Trophoblast cell (in vitro differentiated cells and primary cell): ENCODE measurements around the gene CHRNB2.

Experiments used
- DNase-seq, 2 donors: peaks; one replicate each; pipeline ENCODE4 v3.0.0-alpha.2; 2016
- H2AFZ ChIP-seq: 2 replicates; pipeline ENCODE4 v1.6.1; 2013; ENCODE audit warnings: low read length, moderate library complexity, mild to moderate bottlenecking; ENCODE audit not compliant: insufficient read depth, poor library complexity
- H2AK5ac ChIP-seq: 2 replicates; pipeline ENCODE4 v1.6.1; 2013; ENCODE audit warnings: mild to moderate bottlenecking, low read length
- H2BK120ac ChIP-seq: 2 replicates; pipeline ENCODE4 v1.6.1; 2013; ENCODE audit warnings: low read length, mild to moderate bottlenecking, moderate library complexity; ENCODE audit not compliant: insufficient read depth, poor library complexity
- H2BK12ac ChIP-seq: 2 replicates; pipeline ENCODE4 v1.6.1; 2013; ENCODE audit warnings: mild to moderate bottlenecking, low read length, moderate library complexity
- H2BK5ac ChIP-seq: 2 replicates; pipeline ENCODE4 v1.6.1; 2013; ENCODE audit warnings: low read length, low read depth, moderate library complexity, mild to moderate bottlenecking; ENCODE audit not compliant: poor library complexity
- H3K14ac ChIP-seq: 2 replicates; pipeline ENCODE4 v1.6.1; 2013; ENCODE audit warnings: mild to moderate bottlenecking, low read length
- H3K18ac ChIP-seq: 2 replicates; pipeline ENCODE4 v1.6.1; 2013; ENCODE audit warnings: mild to moderate bottlenecking, low read length
- H3K23ac ChIP-seq: 2 replicates; pipeline ENCODE4 v1.6.1; 2013; ENCODE audit warnings: low read length
- H3K27ac ChIP-seq: 2 replicates; pipeline ENCODE4 v1.5.1; 2013; ENCODE audit warnings: low read depth, mild to moderate bottlenecking, inconsistent platforms, low read length, moderate library complexity
- H3K27me3 ChIP-seq: 2 replicates; pipeline ENCODE4 v1.6.1; 2013; ENCODE audit warnings: inconsistent platforms, mild to moderate bottlenecking, low read length, moderate library complexity; ENCODE audit not compliant: insufficient read depth
- H3K36me3 ChIP-seq, 2 experiments: 1 replicate in 1 of 2; 2 replicates in 1 of 2; pipeline ENCODE4 v1.6.1; 2013; ENCODE audit warnings: low read length in 2 of 2, mild to moderate bottlenecking in 2 of 2, moderate library complexity in 1 of 2; ENCODE audit not compliant: insufficient read depth in 2 of 2, control insufficient read depth in 1 of 2
- H3K4ac ChIP-seq: 2 replicates; pipeline ENCODE4 v1.6.1; 2013; ENCODE audit warnings: low read depth, mild to moderate bottlenecking, low read length, moderate library complexity
- H3K4me1 ChIP-seq, 2 experiments: 1 replicate in 1 of 2; 2 replicates in 1 of 2; pipeline ENCODE4 v1.6.1; 2013; ENCODE audit warnings: low read length in 2 of 2, mild to moderate bottlenecking in 2 of 2, moderate library complexity in 1 of 2; ENCODE audit not compliant: insufficient read depth in 2 of 2, control insufficient read depth in 1 of 2
- H3K4me2 ChIP-seq: 2 replicates; pipeline ENCODE4 v1.6.1; 2013; ENCODE audit warnings: inconsistent platforms, mild to moderate bottlenecking, low read length, moderate library complexity
- H3K4me3 ChIP-seq: 2 replicates; pipeline ENCODE4 v1.5.1; 2013; ENCODE audit warnings: mild to moderate bottlenecking, low read depth, low read length, inconsistent platforms
- H3K79me1 ChIP-seq: one replicate; pipeline ENCODE4 v1.6.1; 2013; ENCODE audit warnings: low read length
- H3K79me2 ChIP-seq: 2 replicates; pipeline ENCODE4 v1.6.1; 2013; ENCODE audit warnings: low read length, mild to moderate bottlenecking; ENCODE audit not compliant: control insufficient read depth, insufficient read depth, poor library complexity
- H3K9ac ChIP-seq: 2 replicates; pipeline ENCODE4 v1.6.1; 2013; ENCODE audit warnings: mild to moderate bottlenecking, low read length
- H3K9me3 ChIP-seq: 2 replicates; pipeline ENCODE4 v1.6.1; 2013; ENCODE audit warnings: low read depth, mild to moderate bottlenecking, control low read depth, inconsistent platforms, low read length; ENCODE audit not compliant: insufficient read depth
- H4K12ac ChIP-seq: 2 replicates; pipeline ENCODE4 v1.6.1; 2013; ENCODE audit warnings: low read depth, mild to moderate bottlenecking, low read length, moderate library complexity
- H4K8ac ChIP-seq: 2 replicates; pipeline ENCODE4 v1.6.1; 2013; ENCODE audit warnings: low read depth, mild to moderate bottlenecking, low read length, moderate library complexity
- H4K91ac ChIP-seq: one replicate; pipeline ENCODE4 v1.6.1; 2013; ENCODE audit warnings: low read depth, mild to moderate bottlenecking, low read length, moderate library complexity
- WGBS: extraction: QIAGEN DNeasy Blood & Tissue Kit; methylation state at CpG from one replicate; pipeline ENCODE4 v1.1.7; 2013; ENCODE audit warnings: missing lambda C conversion rate; ENCODE audit not compliant: insufficient read length, insufficient coverage; ENCODE audit errors: extremely low coverage; 5-methylcytosine and 5-hydroxymethylcytosine counted together

CHRNB2 gene

DNA sequence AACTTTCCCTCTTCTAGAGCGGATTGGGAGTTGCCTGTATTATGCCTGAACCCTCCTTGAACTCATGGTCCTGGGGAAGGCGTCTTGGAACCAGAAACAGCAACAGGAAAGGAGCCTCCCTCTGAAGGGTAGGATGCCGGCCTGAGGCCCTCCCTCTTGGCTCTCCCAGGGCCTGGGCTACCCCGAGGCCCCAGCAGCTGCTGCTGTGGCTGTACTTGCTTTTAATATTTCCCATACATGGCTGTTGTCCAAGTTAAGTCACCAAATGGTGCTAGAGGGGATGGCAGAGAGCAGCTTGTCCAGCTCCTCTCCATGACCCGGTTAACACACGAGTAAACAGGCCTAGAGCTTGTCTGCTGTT lies 10.5 kb downstream of the CHRNB2 start:
- H2BK5ac ChIP-seq, result no peak overlapping the region
- H4K8ac ChIP-seq, result no peak overlapping the region
- WGBS, result no CpG with 5 or more reads among the region's 6 CpGs
- no peak overlapping the region for H3K9ac ChIP-seq
- H3K14ac ChIP-seq, result no peak overlapping the region
- H3K79me2 ChIP-seq, result no peaks in the 10 kb centered on the region
- no peaks in the 10 kb centered on the region for H3K79me1 ChIP-seq
- H3K27me3 ChIP-seq, result no peaks in the 10 kb centered on the region
- H3K18ac ChIP-seq, result no peak overlapping the region
- H3K4me1 ChIP-seq, result no peaks in the 10 kb centered on the region
- H2BK12ac ChIP-seq, result no peak overlapping the region
- no peak overlapping the region for H3K27ac ChIP-seq
- H4K91ac ChIP-seq, result no peak overlapping the region
- H3K36me3 ChIP-seq, result peaks cover 37 to 48% of the 10 kb centered on the region in 2 experiments
- no peak overlapping the region for H3K4me3 ChIP-seq
- no peak overlapping the region for H4K12ac ChIP-seq
- no peak overlapping the region for H3K4ac ChIP-seq
- no peak overlapping the region for H2AK5ac ChIP-seq
- H2BK120ac ChIP-seq, result no peak overlapping the region
- DNase-seq, result no peak
- no peak overlapping the region for H2AFZ ChIP-seq
- peaks cover 3% of the 10 kb centered on the region for H3K9me3 ChIP-seq
- H3K23ac ChIP-seq, result no peak overlapping the region
- no peak overlapping the region for H3K4me2 ChIP-seq

DNA sequence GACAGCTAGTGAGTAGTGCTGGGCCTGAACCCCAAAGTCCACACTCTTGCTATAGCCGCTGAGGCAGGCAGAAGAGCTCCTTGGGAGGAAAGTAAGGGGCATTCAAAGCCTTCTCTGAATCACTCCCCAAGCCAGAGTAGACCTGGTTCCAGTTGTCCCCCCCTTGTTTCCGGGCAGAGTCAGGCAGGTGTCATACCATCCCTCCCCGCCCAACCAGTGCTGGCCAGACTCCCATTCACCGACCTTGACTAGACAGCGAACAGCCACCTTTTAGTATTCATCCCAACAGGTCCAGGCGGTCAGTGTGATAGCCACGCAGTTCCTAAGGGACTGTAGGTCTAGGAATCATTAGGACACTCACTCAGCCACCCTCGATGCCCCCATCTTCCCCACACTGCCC lies 11.8 kb downstream of the CHRNB2 start:
- Histone ChIP-seq H2BK5ac (no peak overlapping the region), H3K4ac (no peak overlapping the region), H3K36me3 (peaks cover 42 to 60% of the 10 kb centered on the region in 2 experiments), H3K79me2 (no peaks in the 10 kb centered on the region), H3K4me1 (no peaks in the 10 kb centered on the region), H3K4me3 (no peak overlapping the region), H4K8ac (no peak overlapping the region), H3K27me3 (no peaks in the 10 kb centered on the region), H3K79me1 (no peaks in the 10 kb centered on the region), H2BK12ac (no peak overlapping the region), H3K27ac (no peak overlapping the region), H3K4me2 (no peak overlapping the region), H3K18ac (no peak overlapping the region), H2AFZ (no peak overlapping the region), H3K9me3 (peaks cover 2% of the 10 kb centered on the region), H4K12ac (no peak overlapping the region), H4K91ac (no peak overlapping the region), H3K23ac (no peak overlapping the region), H3K9ac (no peak overlapping the region), H3K14ac (no peak overlapping the region), H2BK120ac (no peak overlapping the region), H2AK5ac (no peak overlapping the region)
- no CpG with 5 or more reads among the region's 8 CpGs for WGBS
- DNase-seq, result no peak

DNA sequence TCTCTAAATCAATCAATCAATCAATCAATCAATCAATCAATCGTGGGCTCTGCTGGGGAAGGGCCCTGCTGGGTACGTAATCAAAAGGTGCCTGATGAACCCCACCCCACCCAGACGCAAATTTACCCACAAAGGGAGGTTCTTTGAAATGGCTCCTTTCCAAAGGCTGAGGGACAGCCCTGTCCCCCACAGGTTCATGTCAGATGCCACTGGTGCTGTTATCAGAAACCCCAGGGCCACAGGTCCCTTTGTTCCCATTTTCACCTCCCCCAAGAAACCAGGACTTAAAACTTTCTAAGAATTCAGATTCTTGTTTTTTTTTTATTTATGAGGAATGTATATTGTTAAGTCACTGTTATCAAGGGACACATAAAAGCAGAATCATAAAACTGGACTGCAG lies 14.2 kb downstream of the CHRNB2 start:
- H3K4me1 ChIP-seq, result no peaks in the 10 kb centered on the region
- no peak overlapping the region for H2BK5ac ChIP-seq
- no peaks in the 10 kb centered on the region for H3K79me2 ChIP-seq
- no peak overlapping the region for H4K91ac ChIP-seq
- WGBS, result no CpG with 5 or more reads among the region's 3 CpGs
- DNase-seq, result no peak
- H3K23ac ChIP-seq, result no peak overlapping the region
- H3K27me3 ChIP-seq, result no peaks in the 10 kb centered on the region
- H3K9ac ChIP-seq, result no peak overlapping the region
- H2BK120ac ChIP-seq, result no peak overlapping the region
- H2BK12ac ChIP-seq, result no peak overlapping the region
- H4K12ac ChIP-seq, result no peak overlapping the region
- H3K27ac ChIP-seq, result no peak overlapping the region
- H3K14ac ChIP-seq, result no peak overlapping the region
- H3K4me2 ChIP-seq, result no peak overlapping the region
- no peak overlapping the region for H2AFZ ChIP-seq
- no peaks in the 10 kb centered on the region for H3K9me3 ChIP-seq
- no peak overlapping the region for H3K4me3 ChIP-seq
- H4K8ac ChIP-seq, result no peak overlapping the region
- no peak overlapping the region for H3K18ac ChIP-seq
- H3K4ac ChIP-seq, result no peak overlapping the region
- H3K36me3 ChIP-seq, result peaks cover 59 to 84% of the 10 kb centered on the region in 2 experiments
- H2AK5ac ChIP-seq, result no peak overlapping the region
- H3K79me1 ChIP-seq, result no peaks in the 10 kb centered on the region

DNA sequence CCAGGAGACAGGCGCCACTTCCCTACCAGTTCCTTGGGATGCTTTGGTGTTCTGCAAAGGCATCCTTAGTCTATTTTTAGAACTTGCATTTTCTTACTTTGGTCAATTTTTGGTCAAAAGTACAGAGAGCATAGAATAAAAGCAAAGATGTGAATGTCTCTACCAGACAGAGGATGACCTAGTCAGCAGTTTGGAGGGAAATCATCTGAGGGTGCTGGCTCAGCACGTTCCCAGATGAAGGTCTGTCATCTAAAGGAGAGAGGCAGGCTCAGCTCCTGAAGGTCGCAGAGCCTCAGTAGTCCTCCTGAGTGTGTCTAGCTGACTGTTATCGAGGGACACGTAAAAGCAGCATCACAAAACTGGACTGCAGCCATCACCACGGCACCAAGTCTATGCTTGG lies 15.3 kb downstream of the CHRNB2 start:
- Histone ChIP-seq H3K27ac (no peak overlapping the region), H4K91ac (no peak overlapping the region)
- WGBS, result no CpG with 5 or more reads among the region's 6 CpGs

More for the DNA sequence above, 15.3 kb downstream of the CHRNB2 start:
- Histone ChIP-seq H4K8ac (no peak overlapping the region), H3K14ac (no peak overlapping the region), H2BK12ac (no peak overlapping the region), H3K23ac (no peak overlapping the region), H3K9me3 (no peaks in the 10 kb centered on the region), H3K4ac (no peak overlapping the region), H4K12ac (no peak overlapping the region), H3K27me3 (no peaks in the 10 kb centered on the region), H3K9ac (no peak overlapping the region), H2AK5ac (no peak overlapping the region), H2BK5ac (no peak overlapping the region), H2AFZ (no peak overlapping the region), H3K79me1 (no peaks in the 10 kb centered on the region), H3K18ac (no peak overlapping the region), H3K4me1 (no peaks in the 10 kb centered on the region), H2BK120ac (no peak overlapping the region), H3K79me2 (no peaks in the 10 kb centered on the region), H3K4me2 (no peak overlapping the region), H3K36me3 (peaks cover 65 to 90% of the 10 kb centered on the region in 2 experiments), H3K4me3 (no peak overlapping the region)
- DNase-seq, result no peak
